Vagina (tissue), 2 donors: ENCODE measurements around the gene TTC34.
"Not testable (repeated sequence)": the region's sequence is repeated elsewhere in the genome, so short reads cannot be mapped to it uniquely, and the experiment has no call there.

Experiments used
- CTCF ChIP-seq, 3 experiments: fragments of 450-650 bp in 2 of 3; fragments of 200-600 bp in 1 of 3; sonication (generic) in 1 of 3; IDR thresholded peaks; one replicate each; pipeline ENCODE4 v1.5.1; 2017 to 2019; ENCODE audit warnings: antibody characterized with exemption in 3 of 3, mild to moderate bottlenecking in 2 of 3, moderate library complexity in 2 of 3
- POLR2AphosphoS5 ChIP-seq, 2 donors: sonication (generic); formaldehyde crosslinking; IDR thresholded peaks; one replicate each; pipeline ENCODE4 v1.9.0; 2017; ENCODE audit warnings: antibody characterized with exemption in 2 of 2, mild to moderate bottlenecking in 2 of 2, low read depth in 1 of 2; ENCODE audit not compliant: insufficient read depth in 1 of 2

DNA sequence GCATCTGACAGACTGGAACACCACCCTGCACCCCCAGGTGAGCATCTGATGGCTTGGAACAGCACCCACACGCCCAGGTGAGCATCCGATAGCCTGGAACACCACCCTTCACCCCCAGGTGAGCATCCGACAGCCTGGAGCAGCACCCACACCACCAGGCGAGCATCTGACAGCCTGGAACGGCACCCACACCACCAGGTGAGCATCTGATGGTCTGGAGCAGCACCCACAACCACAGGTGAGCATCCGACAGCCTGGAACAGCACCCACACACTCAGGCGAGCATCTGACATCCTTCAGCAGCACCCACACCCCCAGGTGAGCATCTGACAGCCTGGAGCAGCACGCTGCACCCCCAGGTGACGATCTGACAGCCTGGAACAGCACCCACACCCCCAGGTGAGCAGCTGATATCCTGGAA, 118.2 kb downstream of the TTC34 start:
- TF ChIP-seq CTCF (IDR thresholded peaks at IDR 0.05); POLR2AphosphoS5 (IDR thresholded peaks at IDR 0.05; ENCODE audit: insufficient read depth in 1 of 2, low read depth in 1 of 2): not testable (repeated sequence)
